GM23248 (cell line): ENCODE results near the gene EGFL7.

Experiments
- EZH2 ChIP-seq: fragments of 200-600 bp; sonication (generic); IDR thresholded peaks from 2 replicates; pipeline ENCODE4 v1.6.1; 2018; ENCODE audit warnings: antibody characterized with exemption, mild to moderate bottlenecking; ENCODE audit not compliant: insufficient read depth, poor library complexity, severe bottlenecking
- EZH2phosphoT487 ChIP-seq: fragments of 200-600 bp; sonication (generic); IDR thresholded peaks from 2 replicates; pipeline ENCODE4 v1.6.1; 2018; ENCODE audit warnings: antibody characterized with exemption, moderate library complexity, mild to moderate bottlenecking, low read depth; ENCODE audit not compliant: insufficient read depth

DNA sequence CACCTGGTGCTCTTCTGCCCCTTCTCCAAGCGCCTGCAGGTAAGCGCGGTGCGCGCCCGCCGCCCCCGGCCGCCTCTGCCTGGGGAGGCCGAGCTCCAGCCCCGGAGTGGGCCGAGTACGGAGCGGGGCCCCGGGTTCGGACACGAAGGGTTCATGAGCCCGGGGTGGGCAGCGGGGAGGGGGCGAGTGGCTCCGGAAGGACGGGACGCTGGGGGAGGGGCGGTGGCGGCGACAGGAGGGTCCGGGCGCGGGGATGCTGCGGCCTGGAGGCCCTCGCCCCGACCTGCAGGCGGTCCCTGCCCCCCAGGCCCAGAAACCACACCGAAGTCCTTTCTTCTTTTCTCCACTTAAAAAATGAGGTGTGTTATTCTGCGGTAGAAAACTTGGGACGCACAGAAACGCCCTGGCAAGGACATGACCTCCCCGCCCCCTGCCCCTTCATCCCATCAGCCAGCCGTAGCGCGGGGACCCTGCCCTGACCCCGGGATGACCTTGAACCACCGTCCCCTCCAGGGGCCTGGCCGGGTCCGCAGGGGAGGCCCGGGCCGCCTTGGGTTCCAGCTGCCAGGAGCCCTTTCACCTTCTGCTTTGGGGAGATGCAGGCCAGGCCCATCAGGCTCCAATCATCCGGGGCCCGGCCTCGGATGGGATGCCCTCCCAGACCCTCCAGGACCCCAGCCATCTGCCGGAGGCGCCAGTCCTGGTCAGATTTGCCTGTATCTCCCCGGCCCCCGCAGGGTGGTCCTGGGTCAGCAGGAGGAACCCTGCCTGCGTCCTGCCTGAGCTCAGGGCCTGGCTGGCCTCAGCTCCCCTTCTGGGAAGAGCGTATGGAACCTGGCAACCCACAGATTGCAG, 50.2 kb downstream of the EGFL7 start:
- no peak for TF ChIP-seq EZH2phosphoT487
- TF ChIP-seq EZH2 = peak; percentile 59
